Activated T-helper 1 cell treated with anti-CD3 and anti-CD28 coated beads, Interleukin-2, amount 50 U/mL, for 16 hours (primary cell): ENCODE data around the gene KCNQ5.
"Not testable (repeated sequence)": the region's sequence is repeated elsewhere in the genome, so short reads cannot be mapped to it uniquely, and the experiment has no call there.

ENCODE experiments used
- DNase-seq, 2 donors: peaks; one replicate each; pipeline ENCODE4 v3.0.0-alpha.2; 2020; ENCODE audit warnings: low read depth in 1 of 2, low spot score in 1 of 2

Gene KCNQ5

GRCh38 chr6:72892901-72893300 lies 271.0 kb downstream of the KCNQ5 start:
- no peak for DNase-seq

GRCh38 chr6:72894091-72894490 lies 272.2 kb downstream of the KCNQ5 start:
- DNase-seq = no peak

GRCh38 chr6:72898313-72898712 lies 276.4 kb downstream of the KCNQ5 start:
- DNase-seq = not testable (repeated sequence)

GRCh38 chr6:72905705-72906478 lies 284.0 kb downstream of the KCNQ5 start:
- DNase-seq = no peak

GRCh38 chr6:72911463-72912155 lies 289.7 kb downstream of the KCNQ5 start:
- no peak for DNase-seq

GRCh38 chr6:72913797-72914196 lies 291.9 kb downstream of the KCNQ5 start:
- no peak for DNase-seq

GRCh38 chr6:72916298-72916697 lies 294.4 kb downstream of the KCNQ5 start:
- DNase-seq = no peak

GRCh38 chr6:72916906-72917305 lies 295.0 kb downstream of the KCNQ5 start:
- DNase-seq = no peak

- no peak for DNase-seq
Observed at GRCh38 chr6:72922401-72922800, 300.5 kb downstream of the KCNQ5 start.

- DNase-seq = no peak
Observed at GRCh38 chr6:72925136-72925535, 303.3 kb downstream of the KCNQ5 start.

- DNase-seq = no peak
Observed at GRCh38 chr6:72930556-72931132, 308.8 kb downstream of the KCNQ5 start.

- DNase-seq = no peak
Observed at GRCh38 chr6:72931325-72931887, 309.5 kb downstream of the KCNQ5 start.

GRCh38 chr6:72933233-72933632 lies 311.4 kb downstream of the KCNQ5 start:
- DNase-seq = no peak

- no peak for DNase-seq
Observed at GRCh38 chr6:72936766-72937559, 315.1 kb downstream of the KCNQ5 start.

GRCh38 chr6:72938104-72938503 lies 316.2 kb downstream of the KCNQ5 start:
- DNase-seq = no peak

GRCh38 chr6:72939004-72939403 lies 317.1 kb downstream of the KCNQ5 start:
- DNase-seq = no peak

- no peak for DNase-seq
Observed at GRCh38 chr6:72940265-72940664, 318.4 kb downstream of the KCNQ5 start.

- DNase-seq = no peak
Observed at GRCh38 chr6:72941263-72941662, 319.4 kb downstream of the KCNQ5 start.

- DNase-seq = no peak
Observed at GRCh38 chr6:72941751-72942150, 319.9 kb downstream of the KCNQ5 start.

GRCh38 chr6:72943699-72944098 lies 321.8 kb downstream of the KCNQ5 start:
- no peak for DNase-seq

GRCh38 chr6:72944660-72945059 lies 322.8 kb downstream of the KCNQ5 start:
- DNase-seq = no peak
